HL-60 (cell line): ENCODE results near the gene ZNF638.

Source experiments
- DNase-seq, 2 experiments: peaks; one replicate each; pipeline ENCODE4 v3.0.0-alpha.2; 2010 to 2020; ENCODE audit warnings: low read depth in 1 of 2, low spot score in 1 of 2
- H3K27ac ChIP-seq: fragments of 250-450 bp; sonication (Bioruptor Pico); replicated peaks from 2 replicates; pipeline ENCODE4 v1.5.1; 2020; ENCODE audit warnings: mild to moderate bottlenecking, moderate library complexity
- H3K27me3 ChIP-seq: fragments of 250-450 bp; sonication (Bioruptor Pico); 2 replicates; pipeline ENCODE4 v1.5.1; 2021; ENCODE audit warnings: mild to moderate bottlenecking, moderate library complexity; ENCODE audit not compliant: insufficient read depth, poor library complexity, severe bottlenecking
- H3K4me3 ChIP-seq: replicated peaks from 2 replicates; pipeline ENCODE4 v1.5.1; 2011; ENCODE audit warnings: mild to moderate bottlenecking, control low read depth, low read length; ENCODE audit not compliant: insufficient read depth
- GABPA ChIP-seq: IDR thresholded peaks from 2 replicates; pipeline ENCODE4 v1.6.1; 2012; ENCODE audit warnings: low read depth
- POLR2AphosphoS5 ChIP-seq: IDR thresholded peaks from 2 replicates; pipeline ENCODE4 v1.6.1; 2012; ENCODE audit warnings: low read depth
- SPI1 ChIP-seq: IDR thresholded peaks from 2 replicates; pipeline ENCODE4 v1.6.1; 2012; ENCODE audit warnings: low read depth, mild to moderate bottlenecking, borderline replicate concordance
- TF ChIP-seq, protein P1 (sequence below): IDR thresholded peaks from one replicate; pipeline ENCODE4 v1.5.1; 2011; ENCODE audit warnings: low read length, control low read depth, inconsistent platforms; ENCODE audit not compliant: insufficient read depth
- TF ChIP-seq, protein P2 (sequence below): IDR thresholded peaks from 2 replicates; pipeline ENCODE4 v1.6.1; 2012; ENCODE audit warnings: low read depth; ENCODE audit not compliant: insufficient replicate concordance

ZNF638 gene

GRCh38 chr2:71460056-71460455, 128.5 kb downstream of the ZNF638 start:
- DNase-seq = no peak
- Histone ChIP-seq H3K27me3 (peaks cover 10% of the 10 kb centered on the region), H3K27ac (no peak overlapping the region), H3K4me3 (no peak overlapping the region)
- TF ChIP-seq SPI1 = no peak
- no peak for TF ChIP-seq GABPA
- TF ChIP-seq, protein P1, sequence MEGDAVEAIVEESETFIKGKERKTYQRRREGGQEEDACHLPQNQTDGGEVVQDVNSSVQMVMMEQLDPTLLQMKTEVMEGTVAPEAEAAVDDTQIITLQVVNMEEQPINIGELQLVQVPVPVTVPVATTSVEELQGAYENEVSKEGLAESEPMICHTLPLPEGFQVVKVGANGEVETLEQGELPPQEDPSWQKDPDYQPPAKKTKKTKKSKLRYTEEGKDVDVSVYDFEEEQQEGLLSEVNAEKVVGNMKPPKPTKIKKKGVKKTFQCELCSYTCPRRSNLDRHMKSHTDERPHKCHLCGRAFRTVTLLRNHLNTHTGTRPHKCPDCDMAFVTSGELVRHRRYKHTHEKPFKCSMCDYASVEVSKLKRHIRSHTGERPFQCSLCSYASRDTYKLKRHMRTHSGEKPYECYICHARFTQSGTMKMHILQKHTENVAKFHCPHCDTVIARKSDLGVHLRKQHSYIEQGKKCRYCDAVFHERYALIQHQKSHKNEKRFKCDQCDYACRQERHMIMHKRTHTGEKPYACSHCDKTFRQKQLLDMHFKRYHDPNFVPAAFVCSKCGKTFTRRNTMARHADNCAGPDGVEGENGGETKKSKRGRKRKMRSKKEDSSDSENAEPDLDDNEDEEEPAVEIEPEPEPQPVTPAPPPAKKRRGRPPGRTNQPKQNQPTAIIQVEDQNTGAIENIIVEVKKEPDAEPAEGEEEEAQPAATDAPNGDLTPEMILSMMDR = no peak
- no peak for TF ChIP-seq POLR2AphosphoS5
- TF ChIP-seq, protein P2, sequence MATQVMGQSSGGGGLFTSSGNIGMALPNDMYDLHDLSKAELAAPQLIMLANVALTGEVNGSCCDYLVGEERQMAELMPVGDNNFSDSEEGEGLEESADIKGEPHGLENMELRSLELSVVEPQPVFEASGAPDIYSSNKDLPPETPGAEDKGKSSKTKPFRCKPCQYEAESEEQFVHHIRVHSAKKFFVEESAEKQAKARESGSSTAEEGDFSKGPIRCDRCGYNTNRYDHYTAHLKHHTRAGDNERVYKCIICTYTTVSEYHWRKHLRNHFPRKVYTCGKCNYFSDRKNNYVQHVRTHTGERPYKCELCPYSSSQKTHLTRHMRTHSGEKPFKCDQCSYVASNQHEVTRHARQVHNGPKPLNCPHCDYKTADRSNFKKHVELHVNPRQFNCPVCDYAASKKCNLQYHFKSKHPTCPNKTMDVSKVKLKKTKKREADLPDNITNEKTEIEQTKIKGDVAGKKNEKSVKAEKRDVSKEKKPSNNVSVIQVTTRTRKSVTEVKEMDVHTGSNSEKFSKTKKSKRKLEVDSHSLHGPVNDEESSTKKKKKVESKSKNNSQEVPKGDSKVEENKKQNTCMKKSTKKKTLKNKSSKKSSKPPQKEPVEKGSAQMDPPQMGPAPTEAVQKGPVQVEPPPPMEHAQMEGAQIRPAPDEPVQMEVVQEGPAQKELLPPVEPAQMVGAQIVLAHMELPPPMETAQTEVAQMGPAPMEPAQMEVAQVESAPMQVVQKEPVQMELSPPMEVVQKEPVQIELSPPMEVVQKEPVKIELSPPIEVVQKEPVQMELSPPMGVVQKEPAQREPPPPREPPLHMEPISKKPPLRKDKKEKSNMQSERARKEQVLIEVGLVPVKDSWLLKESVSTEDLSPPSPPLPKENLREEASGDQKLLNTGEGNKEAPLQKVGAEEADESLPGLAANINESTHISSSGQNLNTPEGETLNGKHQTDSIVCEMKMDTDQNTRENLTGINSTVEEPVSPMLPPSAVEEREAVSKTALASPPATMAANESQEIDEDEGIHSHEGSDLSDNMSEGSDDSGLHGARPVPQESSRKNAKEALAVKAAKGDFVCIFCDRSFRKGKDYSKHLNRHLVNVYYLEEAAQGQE = no peak

DNA sequence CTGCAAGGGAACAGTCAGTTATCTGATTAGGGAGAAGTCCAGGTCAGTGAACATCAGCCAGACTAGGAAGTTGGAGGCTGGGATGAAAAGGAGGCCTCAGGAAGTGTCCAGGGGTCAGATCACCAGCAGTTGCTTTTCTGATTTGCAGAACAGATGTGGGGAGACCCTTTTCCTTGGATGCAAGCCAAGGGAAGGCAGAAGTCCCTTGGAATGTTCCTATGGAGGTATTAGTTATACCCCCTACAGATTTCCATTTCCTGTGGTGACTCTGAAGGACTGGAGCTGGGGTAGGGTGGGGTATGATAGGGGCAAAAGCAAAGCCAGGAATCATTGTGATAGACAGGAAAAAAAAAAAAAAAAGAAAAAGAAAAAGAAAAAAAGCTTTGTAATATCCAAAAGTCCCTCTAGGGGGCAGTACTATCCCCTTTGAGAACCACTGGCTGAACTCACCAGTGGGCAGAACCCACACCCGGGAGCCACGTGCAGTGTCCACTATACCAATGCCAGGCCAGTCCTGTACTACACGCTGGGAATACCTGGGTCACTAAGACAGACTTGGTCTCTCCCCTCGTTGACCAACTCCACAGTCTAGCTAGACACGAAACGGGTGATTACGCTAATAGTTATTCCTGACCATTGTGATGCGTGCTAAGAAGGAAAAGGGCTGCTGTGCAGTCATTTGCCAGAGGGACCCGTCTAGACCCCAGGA, 129.2 kb downstream of the ZNF638 start:
- H3K27me3 ChIP-seq = peaks cover 17% of the 10 kb centered on the region
- TF ChIP-seq GABPA (no peak), SPI1 (no peak)
- TF ChIP-seq, protein P1 = peak; percentile 17
- TF ChIP-seq, protein P2 = no peak
- DNase-seq = no peak
- H3K27ac ChIP-seq = no peak overlapping the region
- H3K4me3 ChIP-seq = no peak overlapping the region

- H3K4me3 ChIP-seq = no peak overlapping the region
- H3K27ac ChIP-seq = no peak overlapping the region
- TF ChIP-seq, protein P2 = no peak
- TF ChIP-seq GABPA (no peak), SPI1 (no peak)
- DNase-seq = no peak
- H3K27me3 ChIP-seq = peaks cover 22% of the 10 kb centered on the region
Measured at GRCh38 chr2:71461304-71461671, 129.7 kb downstream of the ZNF638 start.
